SK-N-SH (cell line): Measurements from ENCODE around the gene CFAP74.

Experiments
- EZH2phosphoT487 ChIP-seq: fragments of 200-600 bp; sonication (generic); IDR thresholded peaks from 2 replicates; pipeline ENCODE4 v1.6.1; 2017; ENCODE audit warnings: low read depth, mixed run types, mild to moderate bottlenecking, antibody characterized with exemption, moderate library complexity, borderline replicate concordance
- FOSL2 ChIP-seq: IDR thresholded peaks from 2 replicates; pipeline ENCODE4 v1.4.0; 2012; ENCODE audit warnings: low read depth, mild to moderate bottlenecking, moderate library complexity, borderline replicate concordance
- POLR2AphosphoS5 ChIP-seq: IDR thresholded peaks from 2 replicates; pipeline ENCODE4 v1.6.1; 2012; ENCODE audit warnings: low read depth, low read length
- RAD21 ChIP-seq: IDR thresholded peaks from 2 replicates; pipeline ENCODE4 v1.6.1; 2012; ENCODE audit warnings: mild to moderate bottlenecking, low read length
- RCOR1 ChIP-seq: fragments of 150-350 bp; IDR thresholded peaks from 2 replicates; pipeline ENCODE4 v1.6.1; 2017; ENCODE audit warnings: antibody characterized with exemption, low read length
- RFX5 ChIP-seq: IDR thresholded peaks from 2 replicates; pipeline ENCODE4 v1.6.1; 2012; ENCODE audit warnings: mild to moderate bottlenecking, improper control_type of control experiment, low read length
- TCF12 ChIP-seq: IDR thresholded peaks from 2 replicates; pipeline ENCODE4 v1.4.0; 2012
- TF ChIP-seq, protein P1 (sequence below): fragments of 200-600 bp; sonication (generic); IDR thresholded peaks from 2 replicates; pipeline ENCODE4 v1.6.1; 2017; ENCODE audit warnings: antibody characterized with exemption, mild to moderate bottlenecking, moderate library complexity
- TF ChIP-seq, protein P2 (sequence below): fragments of 150-350 bp; IDR thresholded peaks from 2 replicates; pipeline ENCODE4 v1.6.1; 2016; ENCODE audit warnings: mild to moderate bottlenecking, low read depth, low read length
- TF ChIP-seq, protein P3 (sequence below): IDR thresholded peaks from 2 replicates; pipeline ENCODE4 v1.4.0; 2012; ENCODE audit warnings: low read depth, borderline replicate concordance
- TF ChIP-seq, protein P4 (sequence below): IDR thresholded peaks from 2 replicates; pipeline ENCODE4 v1.6.1; 2012; ENCODE audit warnings: mild to moderate bottlenecking, low read depth, low read length, moderate library complexity

DNA sequence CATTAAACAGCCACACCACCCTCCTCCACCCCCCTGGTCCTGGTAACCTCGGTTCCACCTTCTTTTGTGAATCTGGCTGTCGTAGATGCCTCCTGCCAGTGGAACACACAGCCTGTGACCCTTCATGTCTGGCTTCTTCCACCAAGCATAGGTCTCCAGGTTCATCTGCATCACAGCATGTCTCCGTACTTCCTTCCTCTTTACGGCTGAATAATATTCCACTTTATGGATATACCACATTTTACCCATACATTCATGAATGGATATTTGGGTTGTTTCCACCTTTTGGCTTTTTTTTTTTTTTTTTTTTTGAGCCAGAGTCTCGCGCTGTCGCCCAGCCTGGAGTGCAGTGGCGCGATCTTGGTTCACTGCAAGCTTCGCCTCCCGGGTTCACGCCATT lies 100.4 kb downstream of the CFAP74 start:
- TF ChIP-seq RAD21 (no peak), FOSL2 (no peak), POLR2AphosphoS5 (no peak), TCF12 (no peak), EZH2phosphoT487 (no peak), RFX5 (no peak), RCOR1 (no peak)
- TF ChIP-seq, protein P1, sequence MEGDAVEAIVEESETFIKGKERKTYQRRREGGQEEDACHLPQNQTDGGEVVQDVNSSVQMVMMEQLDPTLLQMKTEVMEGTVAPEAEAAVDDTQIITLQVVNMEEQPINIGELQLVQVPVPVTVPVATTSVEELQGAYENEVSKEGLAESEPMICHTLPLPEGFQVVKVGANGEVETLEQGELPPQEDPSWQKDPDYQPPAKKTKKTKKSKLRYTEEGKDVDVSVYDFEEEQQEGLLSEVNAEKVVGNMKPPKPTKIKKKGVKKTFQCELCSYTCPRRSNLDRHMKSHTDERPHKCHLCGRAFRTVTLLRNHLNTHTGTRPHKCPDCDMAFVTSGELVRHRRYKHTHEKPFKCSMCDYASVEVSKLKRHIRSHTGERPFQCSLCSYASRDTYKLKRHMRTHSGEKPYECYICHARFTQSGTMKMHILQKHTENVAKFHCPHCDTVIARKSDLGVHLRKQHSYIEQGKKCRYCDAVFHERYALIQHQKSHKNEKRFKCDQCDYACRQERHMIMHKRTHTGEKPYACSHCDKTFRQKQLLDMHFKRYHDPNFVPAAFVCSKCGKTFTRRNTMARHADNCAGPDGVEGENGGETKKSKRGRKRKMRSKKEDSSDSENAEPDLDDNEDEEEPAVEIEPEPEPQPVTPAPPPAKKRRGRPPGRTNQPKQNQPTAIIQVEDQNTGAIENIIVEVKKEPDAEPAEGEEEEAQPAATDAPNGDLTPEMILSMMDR, result no peak
- TF ChIP-seq, protein P2, sequence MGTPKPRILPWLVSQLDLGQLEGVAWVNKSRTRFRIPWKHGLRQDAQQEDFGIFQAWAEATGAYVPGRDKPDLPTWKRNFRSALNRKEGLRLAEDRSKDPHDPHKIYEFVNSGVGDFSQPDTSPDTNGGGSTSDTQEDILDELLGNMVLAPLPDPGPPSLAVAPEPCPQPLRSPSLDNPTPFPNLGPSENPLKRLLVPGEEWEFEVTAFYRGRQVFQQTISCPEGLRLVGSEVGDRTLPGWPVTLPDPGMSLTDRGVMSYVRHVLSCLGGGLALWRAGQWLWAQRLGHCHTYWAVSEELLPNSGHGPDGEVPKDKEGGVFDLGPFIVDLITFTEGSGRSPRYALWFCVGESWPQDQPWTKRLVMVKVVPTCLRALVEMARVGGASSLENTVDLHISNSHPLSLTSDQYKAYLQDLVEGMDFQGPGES, result no peak
- TF ChIP-seq, protein P3, sequence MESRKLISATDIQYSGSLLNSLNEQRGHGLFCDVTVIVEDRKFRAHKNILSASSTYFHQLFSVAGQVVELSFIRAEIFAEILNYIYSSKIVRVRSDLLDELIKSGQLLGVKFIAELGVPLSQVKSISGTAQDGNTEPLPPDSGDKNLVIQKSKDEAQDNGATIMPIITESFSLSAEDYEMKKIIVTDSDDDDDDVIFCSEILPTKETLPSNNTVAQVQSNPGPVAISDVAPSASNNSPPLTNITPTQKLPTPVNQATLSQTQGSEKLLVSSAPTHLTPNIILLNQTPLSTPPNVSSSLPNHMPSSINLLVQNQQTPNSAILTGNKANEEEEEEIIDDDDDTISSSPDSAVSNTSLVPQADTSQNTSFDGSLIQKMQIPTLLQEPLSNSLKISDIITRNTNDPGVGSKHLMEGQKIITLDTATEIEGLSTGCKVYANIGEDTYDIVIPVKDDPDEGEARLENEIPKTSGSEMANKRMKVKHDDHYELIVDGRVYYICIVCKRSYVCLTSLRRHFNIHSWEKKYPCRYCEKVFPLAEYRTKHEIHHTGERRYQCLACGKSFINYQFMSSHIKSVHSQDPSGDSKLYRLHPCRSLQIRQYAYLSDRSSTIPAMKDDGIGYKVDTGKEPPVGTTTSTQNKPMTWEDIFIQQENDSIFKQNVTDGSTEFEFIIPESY, result no peak
- TF ChIP-seq, protein P4, sequence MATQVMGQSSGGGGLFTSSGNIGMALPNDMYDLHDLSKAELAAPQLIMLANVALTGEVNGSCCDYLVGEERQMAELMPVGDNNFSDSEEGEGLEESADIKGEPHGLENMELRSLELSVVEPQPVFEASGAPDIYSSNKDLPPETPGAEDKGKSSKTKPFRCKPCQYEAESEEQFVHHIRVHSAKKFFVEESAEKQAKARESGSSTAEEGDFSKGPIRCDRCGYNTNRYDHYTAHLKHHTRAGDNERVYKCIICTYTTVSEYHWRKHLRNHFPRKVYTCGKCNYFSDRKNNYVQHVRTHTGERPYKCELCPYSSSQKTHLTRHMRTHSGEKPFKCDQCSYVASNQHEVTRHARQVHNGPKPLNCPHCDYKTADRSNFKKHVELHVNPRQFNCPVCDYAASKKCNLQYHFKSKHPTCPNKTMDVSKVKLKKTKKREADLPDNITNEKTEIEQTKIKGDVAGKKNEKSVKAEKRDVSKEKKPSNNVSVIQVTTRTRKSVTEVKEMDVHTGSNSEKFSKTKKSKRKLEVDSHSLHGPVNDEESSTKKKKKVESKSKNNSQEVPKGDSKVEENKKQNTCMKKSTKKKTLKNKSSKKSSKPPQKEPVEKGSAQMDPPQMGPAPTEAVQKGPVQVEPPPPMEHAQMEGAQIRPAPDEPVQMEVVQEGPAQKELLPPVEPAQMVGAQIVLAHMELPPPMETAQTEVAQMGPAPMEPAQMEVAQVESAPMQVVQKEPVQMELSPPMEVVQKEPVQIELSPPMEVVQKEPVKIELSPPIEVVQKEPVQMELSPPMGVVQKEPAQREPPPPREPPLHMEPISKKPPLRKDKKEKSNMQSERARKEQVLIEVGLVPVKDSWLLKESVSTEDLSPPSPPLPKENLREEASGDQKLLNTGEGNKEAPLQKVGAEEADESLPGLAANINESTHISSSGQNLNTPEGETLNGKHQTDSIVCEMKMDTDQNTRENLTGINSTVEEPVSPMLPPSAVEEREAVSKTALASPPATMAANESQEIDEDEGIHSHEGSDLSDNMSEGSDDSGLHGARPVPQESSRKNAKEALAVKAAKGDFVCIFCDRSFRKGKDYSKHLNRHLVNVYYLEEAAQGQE, result no peak
